Measurements from ENCODE around the gene GTF2B. TPM values are rescaled to one million over a fixed set of nuclear protein-coding genes. Genes with fewer than 3 reads are reported as not detected.

Gene GTF2B
- total RNA-seq, 1 experiment from 2014 or later, result 27.0 TPM

DNA sequence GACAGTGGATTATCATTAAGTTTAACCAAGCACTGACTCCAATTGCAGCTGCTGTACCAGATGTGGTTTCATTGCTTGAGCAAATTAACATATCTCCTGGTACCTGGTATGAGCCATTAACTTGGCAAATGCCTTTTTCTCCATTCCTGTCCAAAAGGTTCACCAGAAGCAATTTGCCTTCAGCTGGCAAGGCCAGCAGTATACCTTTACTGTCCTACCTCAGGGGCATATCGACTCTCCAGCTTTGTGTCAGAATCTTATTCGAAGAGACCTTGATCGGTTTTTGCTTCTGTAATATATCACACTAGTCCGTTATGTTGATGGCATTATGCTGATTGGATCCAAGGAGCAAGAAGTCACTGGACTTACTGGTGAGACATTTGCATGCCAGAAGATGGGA lies 9.5 kb upstream of the GTF2B start:
- POLR2A ChIA-PET, result no interaction called here
- in situ Hi-C loops (cut with HindIII; ENCODE audit: low pct_unique_long_range_greater_than_20kb, low sequenced_read_pairs), result no loop called here
- no peak for TF ChIP-seq POLR2AphosphoS5 (IDR thresholded peaks at IDR 0.05; ENCODE audit: low read depth, low read length)
- TF ChIP-seq, protein P1, sequence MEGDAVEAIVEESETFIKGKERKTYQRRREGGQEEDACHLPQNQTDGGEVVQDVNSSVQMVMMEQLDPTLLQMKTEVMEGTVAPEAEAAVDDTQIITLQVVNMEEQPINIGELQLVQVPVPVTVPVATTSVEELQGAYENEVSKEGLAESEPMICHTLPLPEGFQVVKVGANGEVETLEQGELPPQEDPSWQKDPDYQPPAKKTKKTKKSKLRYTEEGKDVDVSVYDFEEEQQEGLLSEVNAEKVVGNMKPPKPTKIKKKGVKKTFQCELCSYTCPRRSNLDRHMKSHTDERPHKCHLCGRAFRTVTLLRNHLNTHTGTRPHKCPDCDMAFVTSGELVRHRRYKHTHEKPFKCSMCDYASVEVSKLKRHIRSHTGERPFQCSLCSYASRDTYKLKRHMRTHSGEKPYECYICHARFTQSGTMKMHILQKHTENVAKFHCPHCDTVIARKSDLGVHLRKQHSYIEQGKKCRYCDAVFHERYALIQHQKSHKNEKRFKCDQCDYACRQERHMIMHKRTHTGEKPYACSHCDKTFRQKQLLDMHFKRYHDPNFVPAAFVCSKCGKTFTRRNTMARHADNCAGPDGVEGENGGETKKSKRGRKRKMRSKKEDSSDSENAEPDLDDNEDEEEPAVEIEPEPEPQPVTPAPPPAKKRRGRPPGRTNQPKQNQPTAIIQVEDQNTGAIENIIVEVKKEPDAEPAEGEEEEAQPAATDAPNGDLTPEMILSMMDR (IDR thresholded peaks at IDR 0.05), result no peak
- no peak for TF ChIP-seq REST (IDR thresholded peaks at IDR 0.05; ENCODE audit: insufficient read depth in 1 of 2, low read depth in 2 of 2, low read length in 1 of 2)
- no peak for TF ChIP-seq TCF7L2 (IDR thresholded peaks at IDR 0.05; ENCODE audit: low read depth, low read length)
- no peak for TF ChIP-seq SIN3A (IDR thresholded peaks at IDR 0.05; ENCODE audit: borderline replicate concordance, insufficient read depth, low read depth, low read length)
- no peak overlapping the region for H3K27ac ChIP-seq (ENCODE audit: low read length)
- no peaks in the 10 kb centered on the region for H3K9me3 ChIP-seq (ENCODE audit: control insufficient read depth, insufficient read depth, low read depth, low read length)
- no TSS peak for BruUV-seq (replicated peaks)
- DNase-seq (ENCODE audit: low read depth, low spot score), result no peak
- H3K4me3 ChIP-seq (ENCODE audit: low read depth in 2 of 2, low read length in 2 of 2), result no peak overlapping the region
- no peaks in the 10 kb centered on the region for H3K36me3 ChIP-seq (ENCODE audit: control insufficient read depth, insufficient read depth, low read length)
- intact Hi-C loops (cut with micrococcal nuclease; ENCODE audit: unreplicated experiment), result no loop called here
- no peaks in the 10 kb centered on the region for H3K4me1 ChIP-seq (ENCODE audit: control insufficient read depth, insufficient read depth, low read length)
- CTCF ChIA-PET, result no interaction called here
- H3K27me3 ChIP-seq (ENCODE audit: control insufficient read depth, insufficient read depth, low read length), result 0 out of 2 replicates have a peak, but pooled peaks cover 2% of the 10 kb centered on the region
- no peak for ATAC-seq

DNA sequence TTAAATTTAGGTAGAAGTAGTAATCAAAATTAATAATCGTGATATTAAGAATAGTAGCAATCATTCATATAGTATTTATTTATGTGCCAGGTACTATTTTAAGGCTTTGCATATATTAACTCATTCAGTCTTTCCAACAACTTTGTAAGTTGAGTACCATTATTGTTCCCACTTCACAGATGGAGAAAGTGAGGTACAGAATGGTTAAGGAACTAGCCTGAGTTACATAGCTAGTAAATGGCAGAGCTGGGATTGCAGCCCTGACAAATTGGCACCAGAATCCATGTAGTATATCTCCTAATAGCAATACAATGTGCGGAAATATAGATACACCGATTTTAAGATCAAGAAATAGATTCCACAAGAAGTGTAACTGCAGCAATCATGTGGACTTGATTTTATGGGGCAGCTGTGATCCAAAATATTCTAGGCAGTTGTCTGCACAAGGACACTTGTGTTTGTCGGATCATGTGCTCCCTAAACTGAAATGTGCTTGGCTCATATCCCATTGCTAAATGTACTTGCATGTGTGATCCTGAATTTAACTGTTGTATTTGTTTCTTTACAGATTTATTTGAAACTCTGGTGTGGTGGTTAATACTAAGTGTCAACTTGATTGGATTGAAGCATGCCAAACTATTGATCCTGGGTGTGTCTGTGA lies 5.8 kb upstream of the GTF2B start:
- DNase-seq (ENCODE audit: low read depth, low spot score) (no peak), ATAC-seq (no peak)
- Histone ChIP-seq H3K36me3 (ENCODE audit: control insufficient read depth, insufficient read depth, low read length) (no peaks in the 10 kb centered on the region), H3K4me1 (ENCODE audit: control insufficient read depth, insufficient read depth, low read length) (peaks cover 7% of the 10 kb centered on the region; the same call in 1 of the 2 replicates), H3K9me3 (ENCODE audit: control insufficient read depth, insufficient read depth, low read depth, low read length) (no peaks in the 10 kb centered on the region), H3K27ac (ENCODE audit: low read length) (no peak overlapping the region), H3K27me3 (ENCODE audit: control insufficient read depth, insufficient read depth, low read length) (0 out of 2 replicates have a peak, but pooled peaks cover 2% of the 10 kb centered on the region), H3K4me3 (ENCODE audit: low read depth in 2 of 2, low read length in 2 of 2) (no peak overlapping the region)
- ChIA-PET POLR2A (no interaction called here), CTCF (no interaction called here)
- TF ChIP-seq POLR2AphosphoS5 (IDR thresholded peaks at IDR 0.05; ENCODE audit: low read depth, low read length) (no peak), SIN3A (IDR thresholded peaks at IDR 0.05; ENCODE audit: borderline replicate concordance, insufficient read depth, low read depth, low read length) (no peak), TCF7L2 (IDR thresholded peaks at IDR 0.05; ENCODE audit: low read depth, low read length) (no peak), REST (IDR thresholded peaks at IDR 0.05; ENCODE audit: insufficient read depth in 1 of 2, low read depth in 2 of 2, low read length in 1 of 2) (no peak)
- TF ChIP-seq, protein P1 (IDR thresholded peaks at IDR 0.05), result no peak
- in situ Hi-C loops (cut with HindIII; ENCODE audit: low pct_unique_long_range_greater_than_20kb, low sequenced_read_pairs) (no loop called here), intact Hi-C loops (cut with micrococcal nuclease; ENCODE audit: unreplicated experiment) (no loop called here)
- BruUV-seq (replicated peaks), result no TSS peak

Measured in Panc1 (cell line).